Fibroblast of lung (primary cell): ENCODE data around the gene APOB. TPM values are rescaled to one million over a fixed set of nuclear protein-coding genes. Genes with fewer than 3 reads are reported as not detected.

ENCODE experiments used
- DNase-seq, 2 donors: peaks; one replicate each; pipeline versions ENCODE4 v3.0.0 to v3.0.0-alpha.2; 2010; ENCODE audit warnings: low read depth in 2 of 2
- H2AFZ ChIP-seq: 2 replicates; pipeline ENCODE4 v1.5.1; 2012; ENCODE audit warnings: low read length, control low read depth, inconsistent platforms
- H3K27ac ChIP-seq: 2 replicates; pipeline ENCODE4 v1.5.1; 2011; ENCODE audit warnings: low read length, control low read depth; ENCODE audit not compliant: insufficient read depth
- H3K27me3 ChIP-seq: 2 replicates; pipeline ENCODE4 v1.5.1; 2011; ENCODE audit warnings: mild to moderate bottlenecking, low read length; ENCODE audit not compliant: control insufficient read depth, insufficient read depth
- H3K36me3 ChIP-seq: 2 replicates; pipeline ENCODE4 v1.5.1; 2011; ENCODE audit warnings: low read length; ENCODE audit not compliant: control insufficient read depth, insufficient read depth
- H3K4me1 ChIP-seq: 2 replicates; pipeline ENCODE4 v1.5.1; 2011; ENCODE audit warnings: low read length; ENCODE audit not compliant: control insufficient read depth, insufficient read depth; ENCODE audit errors: extremely low read depth
- H3K4me2 ChIP-seq: 2 replicates; pipeline ENCODE4 v1.5.1; 2011; ENCODE audit warnings: low read length, control low read depth; ENCODE audit not compliant: insufficient read depth; ENCODE audit errors: extremely low read depth
- H3K4me3 ChIP-seq, 4 experiments: fragments of 200-600 bp in 1 of 4; sonication (generic) in 1 of 4; replicated peaks in 1 of 4; 2 replicates each; pipeline ENCODE4 v1.5.1; 2011 to 2016; ENCODE audit warnings: low read length in 4 of 4, low read depth in 3 of 4, mild to moderate bottlenecking in 3 of 4, control low read depth in 2 of 4, inconsistent platforms in 1 of 4, mixed read lengths in 1 of 4; ENCODE audit not compliant: insufficient read depth in 1 of 4; ENCODE audit errors: control extremely low read depth in 1 of 4
- H3K79me2 ChIP-seq: 2 replicates; pipeline ENCODE4 v1.5.1; 2012; ENCODE audit warnings: mild to moderate bottlenecking, low read length, inconsistent platforms; ENCODE audit not compliant: control insufficient read depth, insufficient read depth
- H3K9ac ChIP-seq: 2 replicates; pipeline ENCODE4 v1.5.1; 2011; ENCODE audit warnings: mild to moderate bottlenecking, low read length, control low read depth; ENCODE audit not compliant: insufficient read depth
- H3K9me3 ChIP-seq: 2 replicates; pipeline ENCODE4 v1.5.1; 2012; ENCODE audit warnings: low read depth, low read length; ENCODE audit not compliant: control insufficient read depth, insufficient read depth
- H4K20me1 ChIP-seq: 2 replicates; pipeline ENCODE4 v1.5.1; 2011; ENCODE audit warnings: low read length; ENCODE audit not compliant: control insufficient read depth, insufficient read depth; ENCODE audit errors: extremely low read depth
- CTCF ChIP-seq, 2 donors: IDR thresholded peaks in 1 of 2; conservative IDR thresholded peaks in 1 of 2; 1 replicate in 1 of 2; 2 replicates in 1 of 2; pipeline ENCODE4 v1.5.1; 2011 to 2012; ENCODE audit warnings: low read length in 2 of 2, control low read depth in 1 of 2, inconsistent platforms in 1 of 2, low read depth in 1 of 2, mild to moderate bottlenecking in 1 of 2
- EZH2 ChIP-seq: IDR thresholded peaks from 2 replicates; pipeline ENCODE4 v1.5.1; 2012; ENCODE audit warnings: low read length, control low read depth, mild to moderate bottlenecking; ENCODE audit errors: missing control alignments
- polyA plus RNA-seq, 2 donors: library from polyadenylated mRNA; depleted of rRNA in 1 of 2; stranded (reverse) in 1 of 2; unstranded in 1 of 2; fragments of >200 nt; gene quantifications; 2 replicates each; pipeline ENCODE4 v1.2.1, GENCODE V29; 2011 to 2012; ENCODE audit warnings: missing spikeins in 1 of 2
- total RNA-seq: library from RNA; depleted of rRNA; stranded (reverse); fragments of >200 nt; gene quantifications from 2 replicates; pipeline ENCODE4 v1.2.1, GENCODE V29; 2014

Gene APOB
- total and polyA plus RNA-seq, 2 donors (not counting 1 experiment from before 2014, with no cell fraction given) = under 0.01 TPM; not detected in 1

- H3K36me3 ChIP-seq = no peaks in the 10 kb centered on the region
- no peaks in the 10 kb centered on the region for H4K20me1 ChIP-seq
- no peak overlapping the region for H3K27ac ChIP-seq
- H3K4me3 ChIP-seq = no peak overlapping the region
- no peak overlapping the region for H3K4me2 ChIP-seq
- TF ChIP-seq CTCF (conservative IDR thresholded peaks at IDR 0.05 in 1 of 2, IDR thresholded peaks at IDR 0.05 in 1 of 2; ENCODE audit: low read depth in 1 of 2, low read length in 2 of 2) (no peak), EZH2 (no peak)
- H3K79me2 ChIP-seq = no peaks in the 10 kb centered on the region
- no peaks in the 10 kb centered on the region for H3K4me1 ChIP-seq
- no peak overlapping the region for H3K9ac ChIP-seq
- H3K9me3 ChIP-seq = no peaks in the 10 kb centered on the region
- no peak for DNase-seq
- H3K27me3 ChIP-seq = no peaks in the 10 kb centered on the region
- no peak overlapping the region for H2AFZ ChIP-seq
Observed at GRCh38 chr2:21025690-21026478, 18.0 kb downstream of the APOB start.

- H3K9ac ChIP-seq = no peak overlapping the region
- H3K36me3 ChIP-seq = no peaks in the 10 kb centered on the region
- no peak overlapping the region for H3K4me3 ChIP-seq
- no peaks in the 10 kb centered on the region for H3K27me3 ChIP-seq
- no peaks in the 10 kb centered on the region for H3K9me3 ChIP-seq
- H3K27ac ChIP-seq = no peak overlapping the region
- no peak overlapping the region for H2AFZ ChIP-seq
- H3K79me2 ChIP-seq = no peaks in the 10 kb centered on the region
- DNase-seq = no peak
- H4K20me1 ChIP-seq = no peaks in the 10 kb centered on the region
- H3K4me1 ChIP-seq = no peaks in the 10 kb centered on the region
- H3K4me2 ChIP-seq = no peak overlapping the region
- TF ChIP-seq CTCF (conservative IDR thresholded peaks at IDR 0.05 in 1 of 2, IDR thresholded peaks at IDR 0.05 in 1 of 2; ENCODE audit: low read depth in 1 of 2, low read length in 2 of 2) (no peak), EZH2 (no peak)
Observed at GRCh38 chr2:21024722-21025389, 19.0 kb downstream of the APOB start.

GRCh38 chr2:21024198-21024597, 19.7 kb downstream of the APOB start:
- DNase-seq = no peak
- Histone ChIP-seq H3K4me1 (no peaks in the 10 kb centered on the region), H3K4me3 (no peak overlapping the region), H2AFZ (no peak overlapping the region), H3K79me2 (no peaks in the 10 kb centered on the region), H4K20me1 (no peaks in the 10 kb centered on the region), H3K27me3 (no peaks in the 10 kb centered on the region), H3K4me2 (no peak overlapping the region), H3K9me3 (no peaks in the 10 kb centered on the region), H3K27ac (no peak overlapping the region), H3K36me3 (no peaks in the 10 kb centered on the region), H3K9ac (no peak overlapping the region)
- no peak for TF ChIP-seq EZH2
- TF ChIP-seq CTCF (conservative IDR thresholded peaks at IDR 0.05 in 1 of 2, IDR thresholded peaks at IDR 0.05 in 1 of 2; ENCODE audit: low read depth in 1 of 2, low read length in 2 of 2) = no peak
